ENCODE data around the gene DNHD1. TPM values are rescaled to one million over a fixed set of nuclear protein-coding genes. Genes with fewer than 3 reads are reported as not detected.

Gene DNHD1
- total RNA-seq, 1 experiment from 2014 or later, result 11.5 TPM

- no peaks in the 10 kb centered on the region for H3K4me1 Mint-ChIP-seq
- no peak overlapping the region for H3K4me3 Mint-ChIP-seq
- H3K27ac Mint-ChIP-seq, result no peak overlapping the region
- H3K9me3 Mint-ChIP-seq, result no peaks in the 10 kb centered on the region
- ChIA-PET CTCF (no interaction called here), POLR2A (no interaction called here)
- H3K36me3 Mint-ChIP-seq, result peaks cover 19% of the 10 kb centered on the region
- H3K27me3 Mint-ChIP-seq (ENCODE audit: low read depth), result no peaks in the 10 kb centered on the region
- ATAC-seq, result no peak
- no peak for DNase-seq (ENCODE audit: low spot score)
- TF ChIP-seq NR3C1 (CRISPR knock-in tag; conservative IDR thresholded peaks at IDR 0.05; ENCODE audit: low read depth), result no peak
- no peak for TF ChIP-seq CREM (CRISPR knock-in tag; IDR thresholded peaks at IDR 0.05)
- TF ChIP-seq, protein P1, sequence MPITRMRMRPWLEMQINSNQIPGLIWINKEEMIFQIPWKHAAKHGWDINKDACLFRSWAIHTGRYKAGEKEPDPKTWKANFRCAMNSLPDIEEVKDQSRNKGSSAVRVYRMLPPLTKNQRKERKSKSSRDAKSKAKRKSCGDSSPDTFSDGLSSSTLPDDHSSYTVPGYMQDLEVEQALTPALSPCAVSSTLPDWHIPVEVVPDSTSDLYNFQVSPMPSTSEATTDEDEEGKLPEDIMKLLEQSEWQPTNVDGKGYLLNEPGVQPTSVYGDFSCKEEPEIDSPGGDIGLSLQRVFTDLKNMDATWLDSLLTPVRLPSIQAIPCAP (CRISPR knock-in tag; IDR thresholded peaks at IDR 0.05), result no peak
- no peak for TF ChIP-seq ATF3 (CRISPR knock-in tag; conservative IDR thresholded peaks at IDR 0.05)
- TF ChIP-seq ETV6 (CRISPR knock-in tag; IDR thresholded peaks at IDR 0.05), result no peak
- TF ChIP-seq HMGA2 (CRISPR knock-in tag; IDR thresholded peaks at IDR 0.05), result no peak
- no peak for TF ChIP-seq ZNF317 (CRISPR knock-in tag; IDR thresholded peaks at IDR 0.05; ENCODE audit: borderline replicate concordance, low read depth)
- TF ChIP-seq NFATC4 (CRISPR knock-in tag; IDR thresholded peaks at IDR 0.05), result no peak
- TF ChIP-seq NFE2L1 (CRISPR knock-in tag; IDR thresholded peaks at IDR 0.05), result no peak
- no peak for TF ChIP-seq ELF4 (CRISPR knock-in tag; IDR thresholded peaks at IDR 0.05; ENCODE audit: low read depth)
- no peak for TF ChIP-seq TP53 (CRISPR knock-in tag; IDR thresholded peaks at IDR 0.05)
- no peak for TF ChIP-seq ZBTB21 (CRISPR knock-in tag; IDR thresholded peaks at IDR 0.05; ENCODE audit: borderline replicate concordance)
- no peak for TF ChIP-seq USF1 (CRISPR knock-in tag; IDR thresholded peaks at IDR 0.05)
- no peak for TF ChIP-seq ZNF263 (CRISPR knock-in tag; IDR thresholded peaks at IDR 0.05; ENCODE audit: low read depth)
- TF ChIP-seq, protein P2, sequence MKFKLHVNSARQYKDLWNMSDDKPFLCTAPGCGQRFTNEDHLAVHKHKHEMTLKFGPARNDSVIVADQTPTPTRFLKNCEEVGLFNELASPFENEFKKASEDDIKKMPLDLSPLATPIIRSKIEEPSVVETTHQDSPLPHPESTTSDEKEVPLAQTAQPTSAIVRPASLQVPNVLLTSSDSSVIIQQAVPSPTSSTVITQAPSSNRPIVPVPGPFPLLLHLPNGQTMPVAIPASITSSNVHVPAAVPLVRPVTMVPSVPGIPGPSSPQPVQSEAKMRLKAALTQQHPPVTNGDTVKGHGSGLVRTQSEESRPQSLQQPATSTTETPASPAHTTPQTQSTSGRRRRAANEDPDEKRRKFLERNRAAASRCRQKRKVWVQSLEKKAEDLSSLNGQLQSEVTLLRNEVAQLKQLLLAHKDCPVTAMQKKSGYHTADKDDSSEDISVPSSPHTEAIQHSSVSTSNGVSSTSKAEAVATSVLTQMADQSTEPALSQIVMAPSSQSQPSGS (CRISPR knock-in tag; IDR thresholded peaks at IDR 0.05; ENCODE audit: borderline replicate concordance, low read depth), result no peak
Observed at GRCh38 chr11:6599881-6600390, 102.9 kb downstream of the DNHD1 start.

DNA sequence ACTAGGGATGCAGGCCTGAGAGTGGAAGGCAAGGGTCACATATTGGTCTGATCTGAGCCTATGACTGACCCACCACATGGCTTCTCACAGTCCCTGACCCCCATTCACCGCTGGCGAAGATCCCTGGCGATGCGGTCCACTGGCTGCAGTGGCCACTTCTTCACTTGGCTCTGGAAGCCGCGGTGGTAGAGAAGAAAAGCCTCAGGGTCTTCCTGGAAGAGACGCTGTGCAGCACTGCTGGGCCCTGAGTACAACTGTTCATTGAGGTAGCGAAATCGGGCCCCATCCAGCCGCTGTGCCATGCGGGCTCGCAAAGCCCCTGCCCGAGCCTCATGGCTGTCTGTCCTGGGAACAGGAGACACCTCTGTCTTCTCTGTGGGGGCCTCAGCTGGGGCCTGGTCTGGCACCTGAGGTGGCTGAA, 104.0 kb downstream of the DNHD1 start:
- Mint-ChIP-seq H3K27me3 (ENCODE audit: low read depth) (no peaks in the 10 kb centered on the region), H3K9me3 (no peaks in the 10 kb centered on the region), H3K27ac (no peak overlapping the region), H3K36me3 (peaks cover 18% of the 10 kb centered on the region), H3K4me3 (no peak overlapping the region), H3K4me1 (peaks cover 2% of the 10 kb centered on the region; the same call in 1 of the 2 replicates)
- TF ChIP-seq ZNF219 (CRISPR knock-in tag; IDR thresholded peaks at IDR 0.05; ENCODE audit: borderline replicate concordance) (no peak), ATF3 (CRISPR knock-in tag; conservative IDR thresholded peaks at IDR 0.05) (no peak), ZNF396 (CRISPR knock-in tag; IDR thresholded peaks at IDR 0.05; ENCODE audit: borderline replicate concordance) (no peak), NFE2L1 (CRISPR knock-in tag; IDR thresholded peaks at IDR 0.05) (no peak), ESRRA (CRISPR knock-in tag; IDR thresholded peaks at IDR 0.05; ENCODE audit: borderline replicate concordance) (no peak), ATF6 (CRISPR knock-in tag; IDR thresholded peaks at IDR 0.05) (no peak), ZBTB21 (CRISPR knock-in tag; IDR thresholded peaks at IDR 0.05; ENCODE audit: borderline replicate concordance) (no peak), TEAD1 (CRISPR knock-in tag; IDR thresholded peaks at IDR 0.05) (no peak)
- ATAC-seq (no peak), DNase-seq (ENCODE audit: low spot score) (no peak)
- ChIA-PET CTCF (no interaction called here), POLR2A (no interaction called here)
